K562 (cell line): Measurements from ENCODE around the gene SARS1. TPM values are rescaled to one million over a fixed set of nuclear protein-coding genes. Genes with fewer than 3 reads are reported as not detected.

Experiments used
- ATAC-seq: fragments of 200-7000 bp; cut with Tn5 transposase; 3 replicates; pipeline ENCODE4 v1.9.1; 2020; ENCODE audit warnings: moderate library complexity
- BruUV-seq: library from RNA; stranded (reverse); fragments of 400-500 nt; replicated peaks from 2 replicates; lab custom pipeline; 2021; lab: Mats Ljungman, UMichigan
- CTCF ChIA-PET: fragments of 300-600 bp; formaldehyde crosslinking; extraction: SDS; loops from one replicate; lab custom pipeline; 2021; ENCODE audit warnings: low intra/inter-chr PET ratio; lab: Yijun Ruan, JAX
- POLR2A ChIA-PET: fragments of 300-600, 350-650 bp; sonication (Branson Sonifier 250); formaldehyde crosslinking; extraction: SDS; loops from one replicate; lab custom pipeline; 2021; ENCODE audit warnings: antibody characterized with exemption, inconsistent platforms; lab: Yijun Ruan, JAX
- DNase-seq, 4 experiments: peaks; one replicate each; pipeline versions ENCODE4 v3.0.0 to v3.0.0-alpha.2; 2011 to 2018; ENCODE audit warnings: low spot score in 3 of 4, mixed read lengths in 3 of 4; ENCODE audit errors: extremely low read depth in 1 of 4
- FAIRE-seq: peaks from 2 replicates; lab custom pipeline; 2011; peaks lifted over from hg19 to GRCh38; lab: Jason Lieb, UNC
- H2AFZ ChIP-seq: 2 replicates; pipeline ENCODE4 v1.6.0; 2011; ENCODE audit warnings: low read depth, low read length, control low read depth, inconsistent platforms
- H3K27ac ChIP-seq: fragments of 200-600 bp; 3 replicates; pipeline ENCODE4 v1.8.0; 2011; ENCODE audit warnings: low read depth, mild to moderate bottlenecking, control low read depth, inconsistent platforms, low read length, moderate library complexity, mixed read lengths; ENCODE audit errors: extremely low read depth
- H3K27me3 ChIP-seq, 2 experiments: fragments of 300-600 bp in 1 of 2; 2 replicates in 1 of 2; 3 replicates in 1 of 2; pipeline versions ENCODE4 v1.6.0 to v1.8.0; 2011; ENCODE audit warnings: inconsistent platforms in 2 of 2, low read length in 2 of 2, mild to moderate bottlenecking in 1 of 2, mixed read lengths in 1 of 2, moderate library complexity in 1 of 2; ENCODE audit not compliant: control insufficient read depth in 2 of 2, insufficient read depth in 2 of 2
- H3K36me3 ChIP-seq: fragments of 300-600 bp; 3 replicates; pipeline ENCODE4 v1.8.0; 2011; ENCODE audit warnings: mild to moderate bottlenecking, low read length, inconsistent platforms; ENCODE audit not compliant: control insufficient read depth, insufficient read depth
- H3K4me1 ChIP-seq, 2 experiments: fragments of 200-600 bp in 1 of 2; replicated peaks in 1 of 2; 2 replicates in 1 of 2; 3 replicates in 1 of 2; pipeline versions ENCODE4 v1.5.1 to v1.8.0; 2011; ENCODE audit warnings: inconsistent platforms in 2 of 2, low read length in 2 of 2, mild to moderate bottlenecking in 1 of 2, mixed read lengths in 1 of 2, moderate library complexity in 1 of 2; ENCODE audit not compliant: control insufficient read depth in 2 of 2, insufficient read depth in 2 of 2
- H3K4me2 ChIP-seq: 2 replicates; pipeline ENCODE4 v1.6.1; 2011; ENCODE audit warnings: low read length, control low read depth, inconsistent platforms, mixed read lengths; ENCODE audit not compliant: insufficient read depth
- H3K4me3 ChIP-seq: fragments of 200-600 bp; sonication (generic), shearing (Covaris generic); 2 replicates; pipeline ENCODE4 v1.5.1; 2016; ENCODE audit warnings: control low read depth, inconsistent platforms
- H3K79me2 ChIP-seq: fragments of 200-600 bp; 3 replicates; pipeline ENCODE4 v1.8.0; 2011; ENCODE audit warnings: low read length, inconsistent platforms; ENCODE audit not compliant: control insufficient read depth, insufficient read depth
- H3K9ac ChIP-seq, 2 experiments: 2 replicates each; pipeline versions ENCODE4 v1.6.0 to v1.6.1; 2011; ENCODE audit warnings: low read depth in 2 of 2, low read length in 2 of 2, control low read depth in 1 of 2, inconsistent platforms in 1 of 2, mild to moderate bottlenecking in 1 of 2, mixed read lengths in 1 of 2; ENCODE audit not compliant: insufficient read depth in 1 of 2
- H3K9me1 ChIP-seq: one replicate; pipeline ENCODE4 v1.6.0; 2011; ENCODE audit warnings: inconsistent platforms, mild to moderate bottlenecking, low read length, moderate library complexity; ENCODE audit not compliant: control insufficient read depth, insufficient read depth
- H3K9me3 ChIP-seq: replicated peaks from 2 replicates; pipeline ENCODE4 v1.5.1; 2011; ENCODE audit warnings: low read depth, low read length, inconsistent platforms; ENCODE audit not compliant: control insufficient read depth, insufficient read depth
- H4K20me1 ChIP-seq: replicated peaks from 2 replicates; pipeline ENCODE4 v1.6.1; 2011; ENCODE audit warnings: low read length, inconsistent platforms, mixed read lengths; ENCODE audit not compliant: control insufficient read depth, insufficient read depth
- CXXC5 ChIP-seq: fragments of 250-450 bp; sonication (Bioruptor Pico); IDR thresholded peaks from 2 replicates; pipeline ENCODE4 v1.8.0; 2022; ENCODE audit warnings: inconsistent platforms, mild to moderate bottlenecking, moderate library complexity
- FOXJ2 ChIP-seq: fragments of 200-800 bp; sonication (Bioruptor generic); IDR thresholded peaks from 2 replicates; pipeline ENCODE4 v1.6.1; 2016; ENCODE audit warnings: missing genetic modification characterization, missing compliant biosample characterization
- MAFF ChIP-seq: IDR thresholded peaks from 2 replicates; pipeline ENCODE4 v1.6.1; 2012; ENCODE audit warnings: low read length, improper control_type of control experiment
- MLLT1 ChIP-seq, 2 experiments: fragments of 450-650 bp; IDR thresholded peaks; 2 replicates each; pipeline ENCODE4 v1.6.1; 2016
- NCOA2 ChIP-seq, 2 experiments: fragments of 450-650 bp; IDR thresholded peaks; 2 replicates each; pipeline ENCODE4 v1.6.1; 2018; ENCODE audit warnings: mild to moderate bottlenecking in 2 of 2, moderate library complexity in 1 of 2; ENCODE audit not compliant: partially characterized antibody in 2 of 2
- PTTG1 ChIP-seq: fragments of 450-650 bp; IDR thresholded peaks from 2 replicates; pipeline ENCODE4 v1.6.1; 2016; ENCODE audit warnings: low read depth, mild to moderate bottlenecking, missing genetic modification characterization, missing compliant biosample characterization
- RB1 ChIP-seq: fragments of 450-650 bp; IDR thresholded peaks from 2 replicates; pipeline ENCODE4 v1.6.1; 2017; ENCODE audit warnings: low read depth, mild to moderate bottlenecking
- RNF219 ChIP-seq: fragments of 250-450 bp; sonication (Bioruptor Pico); IDR thresholded peaks from 2 replicates; pipeline ENCODE4 v1.5.0; 2022; ENCODE audit warnings: mild to moderate bottlenecking
- ZNF133 ChIP-seq: fragments of 250-450 bp; sonication (Bioruptor Pico); IDR thresholded peaks from 2 replicates; pipeline ENCODE4 v1.4.0; 2020; ENCODE audit warnings: mild to moderate bottlenecking
- whole genome bisulfite sequencing: fragments of 100-300 bp; shearing (Covaris generic); methylation state at CpG from one replicate; pipeline ENCODE4 v1.1.6; 2016; ENCODE audit warnings: low coverage, mixed read lengths; ENCODE audit not compliant: insufficient coverage; ENCODE audit errors: missing lambda C conversion rate; 5-methylcytosine and 5-hydroxymethylcytosine counted together
- in situ Hi-C: fragments of 300-500 bp; cut with MboI; formaldehyde crosslinking; loops from 4 replicates; pipeline ENCODE4 v1.15.0; 2018; ENCODE audit warnings: inconsistent platforms, mixed read lengths
- intact Hi-C: fragments of 100-400 bp; cut with micrococcal nuclease; formaldehyde crosslinking; loops from 2 replicates; pipeline ENCODE4 v1.14.2; 2022
- polyA plus RNA-seq, 8 experiments: library from polyadenylated mRNA; depleted of rRNA in 4 of 8; stranded (reverse) in 5 of 8; unstranded in 3 of 8; fragments of >200 nt; fragmentation: Nextera tagmentation in 2 of 8; fragmentation: Illumina TruSeq in 1 of 8; extraction: Ambion mirVana in 2 of 8; extraction: Trizol in 1 of 8; gene quantifications; 2 replicates each; pipeline versions ENCODE4 v1.2.1 to v1.2.3, GENCODE V29; 2011 to 2014; ENCODE audit warnings: inconsistent platforms in 1 of 8, missing spikeins in 1 of 8
- total RNA-seq, 7 experiments: library from RNA; depleted of rRNA in 6 of 7; stranded (reverse); fragments of >200 nt in 6 of 7; fragmentation: Illumina TruSeq in 2 of 7; extraction: Trizol in 2 of 7; gene quantifications; 2 replicates each; pipeline versions ENCODE4 v1.2.1 to v1.2.3, GENCODE V29; 2011 to 2021; ENCODE audit warnings: low replicate concordance in 1 of 7

SARS1 gene
- total and polyA plus RNA-seq, 9 of the 15 experiments (the other 6 are each of a cell fraction or from before 2014, with no cell fraction given), result 221 to 623 (median 254) TPM

- H2AFZ ChIP-seq, result no peak overlapping the region
- ChIA-PET CTCF (interaction anchor here (5.5 kb wide), 1 partner anchor 134 kb away, joined by 91 read pairs; the partner anchor contains the start of gene SORT1), POLR2A (interaction anchor here (1.2 to 1.4 kb wide), 2 partner anchors 10 to 17 kb away, joined by 3 read pairs; partner anchors contain the start of gene PSRC1)
- in situ Hi-C loops, result no loop called here
- peaks cover 0 to 39% of the 10 kb centered on the region in 2 experiments; a peak in 2 of 5 replicates for H3K4me1 ChIP-seq
- H3K27me3 ChIP-seq, result no peaks in the 10 kb centered on the region
- 78% methylated on average over 13 of the region's 13 CpGs for WGBS
- no peaks in the 10 kb centered on the region for H3K9me1 ChIP-seq
- no TSS peak for BruUV-seq
- ATAC-seq (no peak), DNase-seq (no peak), FAIRE-seq (no peak)
- H3K9me3 ChIP-seq, result no peaks in the 10 kb centered on the region
- H3K79me2 ChIP-seq, result no peaks in the 10 kb centered on the region
- H3K36me3 ChIP-seq, result peaks cover 58% of the 10 kb centered on the region; the same call in 2 of the 3 replicates
- H3K9ac ChIP-seq, result peak overlapping the region in 1 of 2 experiments; percentile 66; a peak in 2 of 4 replicates
- no peak overlapping the region for H3K27ac ChIP-seq
- no peak overlapping the region for H3K4me2 ChIP-seq
- no peak overlapping the region for H3K4me3 ChIP-seq
- TF ChIP-seq MAFF, result no peak
- TF ChIP-seq MLLT1 (IDR thresholded peaks at IDR 0.05), result no peak
- no peak for TF ChIP-seq RNF219 (CRISPR knock-in tag)
- no peak for TF ChIP-seq PTTG1 (tag)
- no peak for TF ChIP-seq RB1
- no peak for TF ChIP-seq NCOA2 (IDR thresholded peaks at IDR 0.05; ENCODE audit: partially characterized antibody in 2 of 2)
- no peak for TF ChIP-seq CXXC5
- TF ChIP-seq ZNF133 (CRISPR knock-in tag), result no peak
- TF ChIP-seq FOXJ2, result no peak
- intact Hi-C loops, result loop anchor here (10.0 kb wide), 1 partner anchor 151 kb away; the partner anchor contains the start of gene ELAPOR1
- H4K20me1 ChIP-seq, result no peaks in the 10 kb centered on the region
These were observed 52.1 kb downstream of the SARS1 start for GRCh38 chr1:109265741-109266330.
